Measurements from ENCODE around the gene DNER.
A peak's percentile ranks its signal among the peaks of the same experiment; 100 is the strongest.
"Not testable (repeated sequence)": the region's sequence is repeated elsewhere in the genome, so short reads cannot be mapped to it uniquely, and the experiment has no call there.

The DNER gene

DNA sequence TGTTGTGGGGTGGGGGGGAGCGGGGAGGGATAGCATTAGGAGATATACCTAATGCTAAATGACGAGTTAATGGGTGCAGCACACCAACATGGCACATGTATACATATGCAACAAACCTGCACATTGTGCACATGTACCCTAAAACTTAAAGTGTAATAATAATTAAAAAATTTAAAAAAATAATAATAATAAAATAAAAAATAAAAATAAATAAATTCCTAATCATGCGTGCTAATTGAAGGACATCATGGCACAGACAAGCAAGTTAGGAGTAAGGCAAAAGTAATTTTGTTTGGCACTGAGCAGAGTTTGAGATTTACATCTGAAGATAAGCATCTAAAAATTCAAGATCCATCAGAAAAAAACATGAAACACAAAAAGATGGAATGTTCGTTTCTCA lies 100.3 kb downstream of the DNER start:
- not testable (repeated sequence) for DNase-seq

DNA sequence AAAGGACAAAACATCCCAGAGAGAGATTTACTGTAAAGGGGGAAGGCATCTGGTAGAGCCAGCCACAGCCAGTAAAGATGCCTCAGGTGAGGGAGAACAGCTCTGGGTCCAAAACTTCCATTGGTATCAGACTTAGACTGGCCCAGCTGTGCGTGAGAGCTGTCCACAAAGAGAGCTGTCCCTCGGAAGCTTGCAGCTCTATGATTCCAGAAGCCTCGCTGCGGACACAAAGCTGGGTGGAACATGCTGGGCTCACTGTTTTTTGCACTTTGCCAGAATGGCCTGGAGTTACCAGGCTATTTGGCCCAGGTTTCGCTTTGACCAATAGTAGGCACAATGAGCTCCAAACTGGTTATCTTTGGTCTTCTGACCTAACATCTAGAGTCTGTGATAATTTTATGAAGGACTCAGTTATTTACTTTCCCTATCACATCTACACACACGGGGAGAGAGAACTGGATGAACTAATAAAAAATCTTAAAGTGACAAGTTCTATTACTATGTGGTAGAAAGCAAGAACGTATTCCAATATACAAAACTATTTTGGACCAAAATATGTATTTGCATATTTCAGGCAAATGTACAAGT lies 101.9 kb downstream of the DNER start:
- DNase-seq, result no peak

DNA sequence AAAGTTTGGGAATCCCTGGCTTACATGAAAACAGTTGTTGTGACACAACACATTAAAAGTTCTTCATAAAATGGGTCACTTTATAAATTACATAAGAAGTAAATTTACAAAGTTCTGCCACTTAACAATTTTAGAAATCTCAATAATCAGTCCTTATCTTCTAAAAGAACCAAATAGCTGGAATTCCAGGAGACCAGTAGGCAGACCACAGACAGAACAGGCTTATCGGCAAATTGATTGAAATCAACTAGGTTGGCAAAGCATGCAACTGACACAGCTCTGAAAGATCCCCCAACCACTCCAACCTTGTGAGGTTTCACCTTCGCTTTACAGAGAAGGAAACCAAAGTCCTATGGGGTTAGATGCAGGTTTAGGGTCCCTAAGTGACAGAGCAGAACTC lies 103.0 kb downstream of the DNER start:
- no peak for DNase-seq

DNA sequence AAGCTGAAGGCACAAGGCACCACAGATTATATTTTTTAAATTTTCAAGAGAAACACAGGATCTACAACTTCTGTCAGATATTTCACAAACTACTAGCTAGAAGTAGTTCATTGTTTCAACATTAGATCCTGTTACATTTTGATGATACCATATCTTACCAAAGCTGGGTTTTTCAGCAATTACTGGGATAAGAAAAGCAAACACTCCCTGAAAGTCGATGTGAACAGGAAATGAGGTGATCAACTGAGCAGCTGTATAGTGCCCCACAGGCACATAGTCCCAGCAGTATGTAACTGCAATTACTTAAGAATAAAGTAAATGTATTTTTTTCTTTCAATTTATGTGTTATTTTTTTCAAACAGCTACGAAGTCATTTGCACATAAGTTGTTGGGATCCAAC lies 103.5 kb downstream of the DNER start:
- DNase-seq, result no peak

DNA sequence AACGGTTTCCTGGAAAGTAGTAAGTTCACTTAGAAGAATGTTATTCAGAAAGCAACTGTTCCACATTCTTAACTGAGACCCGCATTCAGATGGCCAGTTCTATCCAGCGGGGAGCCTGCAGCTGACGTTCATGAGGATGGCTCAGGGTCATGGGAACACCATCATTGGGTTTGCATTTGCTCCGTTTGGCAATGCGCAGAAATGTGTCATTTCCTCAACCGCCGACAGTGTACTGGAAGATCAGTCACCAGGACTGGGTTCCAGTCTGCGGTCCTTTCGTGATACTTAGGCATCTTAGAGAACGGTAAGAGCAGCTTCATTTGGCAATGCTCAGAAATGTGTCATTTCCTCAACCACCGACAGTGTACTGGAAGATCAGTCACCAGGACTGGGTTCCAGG lies 104.0 kb downstream of the DNER start:
- DNase-seq, result no peak

DNA sequence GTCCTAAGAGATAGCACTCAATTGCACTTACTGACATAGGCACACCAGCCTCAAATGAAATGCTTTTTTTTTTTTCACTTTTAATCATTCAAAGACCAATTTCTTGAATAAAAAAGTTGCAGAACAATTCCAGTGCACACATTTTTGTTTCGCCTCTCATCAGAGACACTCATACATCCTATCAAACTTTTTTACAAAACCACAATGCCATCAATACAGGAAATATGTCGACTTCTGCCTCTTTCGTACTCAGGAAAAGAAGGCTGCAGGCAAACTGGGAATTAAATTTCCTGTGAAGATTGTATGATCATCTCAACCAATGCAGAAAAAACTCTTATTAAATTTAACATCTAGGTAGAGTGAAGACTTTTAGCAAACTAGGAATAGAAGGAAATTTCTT lies 112.4 kb downstream of the DNER start:
- no peak for DNase-seq

DNA sequence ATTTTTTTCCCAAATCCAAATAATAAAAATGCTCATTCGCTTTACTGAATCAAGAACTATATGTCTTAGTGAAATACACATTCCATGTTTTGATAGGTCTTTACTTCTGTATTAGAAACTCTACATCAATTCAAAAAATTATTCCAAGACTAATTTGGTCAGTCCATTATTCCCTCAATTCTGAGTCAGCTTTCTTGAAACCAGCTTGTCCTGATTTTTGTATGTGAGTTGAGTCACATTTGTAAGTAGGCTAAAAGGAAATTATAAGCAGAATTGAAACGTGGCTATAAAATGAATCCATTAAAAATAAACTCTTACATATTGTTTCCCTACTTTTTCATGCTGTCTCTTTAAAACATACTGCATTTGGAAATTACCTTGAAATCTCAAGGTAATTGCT lies 113.0 kb downstream of the DNER start:
- DNase-seq, result no peak

DNA sequence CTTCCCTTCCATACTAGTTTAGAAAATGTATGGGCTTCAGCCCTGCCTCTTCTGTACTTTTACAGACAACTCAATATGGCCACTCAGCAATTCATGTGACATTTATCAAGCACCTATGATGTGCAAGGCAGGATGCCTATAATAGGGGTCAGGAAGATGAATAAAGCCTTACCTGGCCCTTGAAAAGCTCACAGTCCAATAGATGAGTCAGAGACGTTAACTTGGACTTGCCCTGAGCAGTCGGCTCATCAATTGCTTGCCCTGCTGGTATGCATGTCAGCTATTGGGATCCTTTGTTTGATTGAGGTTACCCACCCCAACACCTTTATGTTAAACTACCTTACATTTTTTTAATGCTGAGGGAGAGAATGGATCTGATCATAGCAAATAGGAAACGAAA lies 116.1 kb downstream of the DNER start:
- DNase-seq, result no peak

DNA sequence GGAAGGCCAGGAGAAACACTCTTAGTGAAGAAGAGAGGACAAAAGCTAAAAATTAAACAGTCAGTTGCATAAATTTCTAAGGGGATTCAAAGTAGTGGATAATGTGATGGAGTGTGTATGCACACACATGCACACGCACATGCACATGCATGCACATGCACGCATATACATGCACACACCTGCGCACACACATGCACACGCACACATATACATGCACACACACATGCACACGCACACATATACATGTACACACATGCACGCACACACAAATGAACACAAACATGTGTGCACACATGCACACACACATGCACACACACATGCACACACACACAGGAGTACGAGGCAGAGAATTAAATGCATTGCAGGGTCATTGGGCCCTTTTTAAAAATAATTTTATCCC lies 117.6 kb downstream of the DNER start:
- DNase-seq, result no peak

DNA sequence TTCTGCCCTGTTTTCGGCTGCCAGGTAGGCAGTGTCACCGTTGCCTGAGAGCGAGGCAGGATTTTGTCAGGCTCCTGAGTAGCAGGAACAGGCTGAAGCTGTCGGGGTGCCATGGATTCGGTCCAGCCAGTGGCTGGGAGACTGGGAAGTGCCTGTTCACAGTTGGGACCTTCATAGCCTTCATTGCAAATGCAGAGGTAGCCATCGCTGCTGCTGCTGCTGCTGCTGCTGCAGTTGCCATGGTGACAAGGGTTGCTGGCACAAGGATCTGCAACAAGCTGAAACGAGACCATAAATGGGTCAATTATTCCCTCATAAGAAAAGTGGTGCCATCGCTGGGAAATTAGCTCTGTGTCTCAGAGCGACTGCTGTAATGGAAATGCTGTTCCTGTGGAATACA lies 122.7 kb downstream of the DNER start:
- DNase-seq, result peak; percentile 76

DNA sequence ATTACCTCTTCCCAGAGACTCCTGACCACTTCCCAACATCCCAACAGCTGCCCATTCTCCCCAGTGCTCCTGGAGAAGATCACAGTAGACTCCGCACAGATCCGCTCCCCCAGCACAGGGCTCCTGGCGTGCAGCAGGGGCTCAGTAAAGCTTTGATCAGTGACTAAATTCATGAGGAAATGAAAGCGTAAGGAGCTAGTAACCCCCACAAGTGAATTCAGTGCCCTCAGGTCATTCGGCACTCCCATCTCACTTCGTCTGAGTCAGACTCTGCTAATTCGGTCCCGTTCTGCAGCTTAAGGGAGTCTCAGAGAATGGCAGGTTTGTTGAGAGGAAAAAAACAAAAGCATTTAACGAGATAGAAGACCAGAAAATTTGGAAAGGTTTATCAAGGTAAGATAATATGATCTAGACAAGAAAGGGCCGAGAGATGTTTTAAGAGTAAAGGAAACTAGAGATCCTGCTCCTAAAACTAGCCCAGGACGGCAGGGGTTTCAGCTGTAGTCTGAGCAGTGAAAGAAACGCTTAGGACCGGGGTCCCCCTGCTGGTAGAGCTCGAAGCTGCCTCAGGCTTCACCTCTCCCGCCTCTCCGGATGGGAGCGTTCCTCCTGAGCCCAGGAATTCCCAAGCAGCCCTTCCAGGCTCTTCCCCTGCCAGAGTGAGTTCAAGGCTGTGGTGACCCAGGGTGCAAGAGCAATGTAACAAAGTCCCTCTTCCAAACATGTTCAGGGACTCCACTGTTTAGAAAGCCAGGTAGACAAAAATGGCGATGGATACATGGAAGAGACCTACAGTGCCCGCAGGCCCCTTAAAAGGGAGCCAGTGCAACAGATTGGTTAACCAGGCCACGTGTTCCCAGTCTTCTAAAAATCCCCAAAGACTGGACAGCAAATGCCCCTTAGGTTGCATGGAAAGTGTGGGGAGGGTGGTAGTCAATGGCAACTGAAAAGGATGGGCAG lies 127.3 kb downstream of the DNER start:
- DNase-seq, result peak; percentile 92

DNA sequence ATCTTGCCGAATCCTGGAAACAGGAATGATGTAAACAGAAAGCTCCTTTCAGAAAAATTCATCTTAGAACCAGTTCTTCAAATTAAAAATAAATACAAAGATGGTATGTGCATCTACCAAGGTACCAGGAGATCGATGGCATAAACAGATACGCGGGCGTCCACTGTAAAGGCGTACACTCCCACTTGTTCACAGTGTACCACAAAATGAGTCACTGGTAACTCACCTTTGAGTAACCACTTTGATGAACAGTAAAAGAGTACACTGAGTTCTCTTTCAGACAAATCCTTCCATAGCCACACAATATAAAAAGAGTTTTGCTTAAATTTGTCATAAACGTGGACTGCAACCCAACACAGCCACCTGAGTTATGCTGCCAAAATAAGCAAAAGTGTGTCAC lies 128.3 kb downstream of the DNER start:
- DNase-seq, result no peak

DNA sequence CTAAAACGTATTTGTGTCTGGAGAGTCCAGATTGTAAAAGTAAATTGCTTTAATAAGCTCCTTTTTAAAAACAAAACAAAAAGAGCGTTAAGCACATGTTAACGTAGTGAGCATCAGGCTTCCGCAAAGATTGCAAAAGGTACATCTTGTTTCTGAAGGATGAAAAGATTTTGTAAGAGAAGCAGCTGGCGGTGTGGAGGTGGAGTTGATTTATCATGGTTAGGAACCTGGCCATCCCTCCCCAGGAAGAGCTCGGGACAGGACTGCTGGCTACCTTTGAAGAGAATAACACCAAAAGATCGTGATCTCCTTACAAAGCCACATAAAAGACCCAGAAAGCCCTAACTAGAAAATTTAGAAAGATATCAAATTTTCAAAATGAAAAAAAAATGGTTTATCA lies 132.2 kb downstream of the DNER start:
- DNase-seq, result no peak

DNA sequence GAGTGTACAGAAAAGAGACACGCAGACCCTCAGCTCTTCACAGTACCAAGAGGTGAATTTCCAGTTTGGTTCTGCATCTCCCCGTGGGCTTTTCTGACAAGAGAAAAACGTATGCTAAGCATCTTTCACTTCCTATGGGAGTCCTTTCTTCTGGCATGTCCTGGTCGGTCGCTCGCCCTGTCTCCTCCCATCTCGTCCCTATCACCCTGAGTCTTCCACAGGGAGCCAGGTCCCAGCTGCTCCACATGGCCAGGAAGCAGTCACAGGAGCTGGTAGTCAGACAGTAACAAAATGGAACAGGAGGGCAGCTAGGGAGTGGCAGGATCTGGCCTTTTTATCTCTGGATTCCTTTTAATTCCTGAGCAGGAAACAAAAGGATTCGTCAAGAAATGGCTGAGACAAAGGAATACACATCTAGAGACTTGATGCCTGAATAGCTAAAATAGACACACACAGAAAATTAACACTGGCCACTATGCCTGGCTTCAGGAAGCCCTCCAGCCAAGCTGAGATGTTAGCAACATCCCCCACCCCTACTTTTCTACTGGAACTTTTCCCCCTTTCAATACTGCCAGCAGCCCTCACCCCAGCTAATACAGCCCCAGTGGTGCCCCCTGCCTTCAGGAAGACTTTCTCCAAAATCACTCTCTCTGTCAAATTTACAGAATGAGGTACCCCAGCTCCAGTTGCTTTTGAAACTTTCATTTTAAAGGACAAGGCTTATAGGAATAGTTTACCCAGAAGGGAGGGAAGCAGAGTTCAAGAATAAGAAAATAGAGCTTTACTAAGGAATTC lies 136.1 kb downstream of the DNER start:
- DNase-seq, result peak; percentile 54

DNA sequence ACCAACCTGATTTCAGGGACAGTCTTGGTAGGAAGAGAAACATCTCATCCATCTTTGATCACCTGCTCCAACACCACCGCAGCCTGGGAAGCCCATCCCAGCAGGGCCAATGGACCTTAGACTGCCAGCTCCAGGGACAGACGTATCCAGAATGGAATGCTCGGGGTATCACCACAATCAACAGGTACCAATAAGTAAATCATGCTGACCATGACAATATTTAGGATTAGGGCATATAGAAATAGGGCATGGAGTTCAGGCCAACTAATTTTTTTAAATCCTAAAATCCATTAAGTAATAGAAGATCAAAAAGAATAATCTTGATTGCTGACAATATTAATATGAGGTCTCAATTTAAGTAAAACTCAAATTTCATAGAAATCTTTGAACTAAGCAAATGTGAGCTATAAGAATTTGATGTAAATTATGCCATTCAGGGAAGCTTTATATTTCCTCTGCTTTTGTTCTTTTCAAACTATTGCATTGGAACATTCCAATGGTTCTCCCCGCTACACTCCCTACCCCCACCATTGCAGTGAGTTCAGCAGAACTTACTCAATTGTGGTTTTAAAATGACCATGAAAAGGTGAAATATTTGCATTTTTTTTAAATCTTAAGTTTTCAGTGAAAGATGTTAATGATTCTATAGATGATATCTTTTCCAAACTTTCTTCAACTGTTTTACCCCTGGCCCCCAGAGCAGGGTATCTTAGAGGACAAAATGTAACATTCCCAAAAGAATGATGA lies 138.6 kb downstream of the DNER start:
- DNase-seq, result no peak

DNA sequence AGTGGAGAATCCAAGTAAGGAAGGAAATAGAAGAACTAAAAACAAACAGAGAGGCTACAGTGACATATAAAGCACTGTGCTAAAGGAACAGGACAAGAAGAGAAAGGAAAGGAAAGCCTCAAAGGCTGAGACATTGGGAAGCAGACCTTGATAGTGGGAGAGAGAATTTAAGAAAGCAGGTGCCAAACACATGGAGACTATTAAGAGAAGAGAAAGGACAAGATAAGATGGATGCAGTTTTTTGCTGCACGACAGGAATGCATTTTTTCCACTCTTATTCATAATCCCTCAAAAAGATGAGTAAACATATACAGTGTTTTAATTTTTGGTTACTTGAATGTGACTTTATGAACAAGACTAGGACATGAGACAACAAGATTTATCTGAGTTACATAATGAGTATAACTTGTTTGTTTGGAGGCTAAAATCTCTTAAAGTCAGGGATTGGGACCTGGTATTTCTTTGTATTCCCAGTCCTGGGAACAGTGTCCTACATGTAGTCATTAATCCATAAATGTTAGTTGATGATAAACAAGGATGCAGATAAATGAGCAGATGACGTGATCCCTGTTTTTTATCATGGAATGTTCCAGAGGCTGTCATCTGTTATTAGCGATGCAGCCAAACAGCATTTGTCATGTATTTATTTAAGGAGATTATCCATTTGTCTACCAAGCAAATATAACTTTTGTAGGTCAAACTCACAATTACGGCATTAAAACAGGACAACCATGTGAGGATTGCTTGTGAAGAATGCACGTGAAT lies 141.7 kb downstream of the DNER start:
- DNase-seq, result no peak

DNA sequence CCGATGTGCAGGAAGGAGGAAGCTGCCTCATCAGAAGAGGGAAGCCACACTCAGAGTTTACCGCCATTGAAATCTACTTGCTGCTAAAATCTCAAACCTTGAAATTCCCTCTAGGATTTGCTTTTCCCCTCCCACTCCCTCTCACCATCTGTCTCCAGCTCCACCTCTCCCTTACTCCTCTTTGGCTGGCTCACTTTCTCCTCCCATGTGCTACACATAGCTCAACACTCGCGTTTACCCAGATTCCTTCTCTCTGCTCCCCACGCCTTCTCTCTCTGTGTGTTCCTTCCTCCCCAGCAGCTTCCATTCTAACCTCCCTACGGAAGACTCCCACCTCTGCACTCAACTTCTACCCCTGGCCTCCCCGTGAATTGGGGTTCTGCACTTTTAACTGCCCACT lies 143.1 kb downstream of the DNER start:
- DNase-seq, result no peak

DNA sequence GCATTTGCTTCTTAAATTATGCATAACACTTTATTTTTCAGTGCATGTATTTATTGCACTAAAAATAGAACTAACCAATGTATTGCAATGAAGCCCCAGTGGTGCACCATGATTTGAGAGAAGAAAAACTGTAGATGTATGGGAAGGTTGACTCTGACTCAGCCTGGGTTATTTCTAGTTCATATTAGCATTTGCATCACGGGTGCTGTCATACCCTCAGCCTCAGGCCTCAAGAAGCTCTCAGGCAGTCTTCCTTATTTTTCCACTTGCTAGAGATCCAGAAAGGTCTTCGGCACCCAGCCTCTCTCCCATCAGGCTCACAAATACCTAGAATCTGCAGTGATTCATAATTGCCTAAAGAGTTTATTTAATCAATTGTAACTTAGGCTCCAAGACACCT lies 148.0 kb downstream of the DNER start:
- no peak for DNase-seq

DNA sequence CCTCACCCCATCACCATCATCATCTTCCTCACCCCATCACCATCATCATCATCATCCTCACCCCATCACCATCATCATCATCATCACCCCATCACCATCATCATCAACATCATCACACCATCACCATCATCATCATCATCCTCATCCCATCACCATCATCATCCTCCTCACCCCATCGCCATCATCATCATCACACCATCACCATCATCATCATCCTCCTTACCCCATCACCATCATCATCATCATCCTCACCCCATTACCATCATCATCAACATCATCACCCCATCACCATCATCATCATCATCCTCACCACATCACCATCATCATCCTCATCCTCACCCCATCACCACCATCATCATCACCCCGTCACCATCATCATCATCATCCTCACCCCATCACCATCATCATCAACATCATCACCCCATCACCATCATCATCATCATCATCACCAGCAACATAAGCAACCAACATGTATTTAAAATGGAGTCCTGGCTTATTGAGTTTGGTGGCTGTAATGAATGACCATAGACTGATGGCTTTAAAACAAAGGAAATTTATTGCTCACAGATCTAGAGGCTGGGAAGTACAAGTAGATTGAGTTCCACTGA lies 150.0 kb downstream of the DNER start:
- no peak for DNase-seq

DNA sequence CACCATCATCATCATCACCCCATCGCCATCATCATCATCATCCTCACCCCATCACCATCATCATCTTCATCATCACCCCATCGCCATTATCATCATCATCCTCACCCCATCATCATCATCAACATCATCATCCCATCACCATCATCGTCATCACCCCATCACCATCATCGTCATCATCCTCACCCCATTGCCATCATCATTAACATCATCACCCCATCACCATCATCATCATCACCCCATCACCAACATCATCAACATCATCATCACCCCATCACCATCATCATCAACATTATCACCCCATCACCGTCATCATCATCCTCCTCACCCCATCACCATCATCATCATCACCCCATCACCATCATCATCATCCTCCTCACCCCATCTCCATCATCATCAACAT lies 151.0 kb downstream of the DNER start:
- no peak for DNase-seq

DNA sequence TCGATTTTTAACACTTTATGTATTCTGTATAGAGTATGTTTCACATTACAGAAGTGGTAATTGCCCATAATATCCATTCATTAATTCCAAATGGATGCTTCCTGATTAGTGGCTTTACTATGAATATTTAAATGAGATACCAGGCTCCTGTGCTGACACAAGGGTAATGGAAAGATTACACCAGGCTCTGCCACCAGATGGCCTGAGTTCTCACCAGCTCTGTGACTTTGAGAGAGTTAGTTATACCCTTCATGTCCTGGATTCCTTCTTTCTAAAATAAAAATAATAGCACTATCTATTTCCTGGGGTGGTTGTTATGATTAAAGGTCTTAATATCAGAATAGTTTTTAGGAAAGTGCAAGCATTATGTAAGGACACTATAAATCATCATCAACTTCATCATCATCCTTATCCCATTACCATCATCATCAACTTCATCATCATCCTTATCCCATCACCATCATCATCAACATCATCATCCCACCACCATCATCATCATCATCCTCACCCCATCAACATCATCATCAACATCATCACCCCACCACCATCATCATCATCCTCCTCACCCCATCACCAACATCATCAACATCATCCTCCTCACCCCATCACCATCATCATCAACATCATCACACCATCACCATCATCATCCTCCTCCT lies 151.8 kb downstream of the DNER start:
- DNase-seq, result no peak
